Astrocyte of the cerebellum (primary cell): Measurements from ENCODE around the gene CASS4.
A peak's percentile ranks its signal among the peaks of the same experiment; 100 is the strongest.

Experiments used
- DNase-seq: peaks from one replicate; pipeline ENCODE4 v3.0.0-alpha.2; 2011; ENCODE audit warnings: low read depth
- H3K4me3 ChIP-seq: 2 replicates; pipeline ENCODE4 v1.5.1; 2011; ENCODE audit warnings: mild to moderate bottlenecking, low read depth, low read length, moderate library complexity
- CTCF ChIP-seq: IDR thresholded peaks from 2 replicates; pipeline ENCODE4 v1.5.1; 2012; ENCODE audit warnings: low read length, low read depth, moderate library complexity, mild to moderate bottlenecking; ENCODE audit errors: missing control alignments
- in situ Hi-C: cut with HindIII; loops from 2 replicates; pipeline ENCODE4 v1.10.0; 2017; ENCODE audit warnings: low sequenced_read_pairs

Gene CASS4

GRCh38 chr20:56483970-56484369 is 71.9 kb downstream of the CASS4 start:
- H3K4me3 ChIP-seq = no peak overlapping the region
- in situ Hi-C loops = no loop called here
- TF ChIP-seq CTCF = no peak
- no peak for DNase-seq

GRCh38 chr20:56487216-56487615 is 75.2 kb downstream of the CASS4 start:
- TF ChIP-seq CTCF = no peak
- in situ Hi-C loops = no loop called here

GRCh38 chr20:56488566-56488965 is 76.5 kb downstream of the CASS4 start:
- TF ChIP-seq CTCF = no peak
- in situ Hi-C loops = no loop called here
- no peak for DNase-seq
- H3K4me3 ChIP-seq = no peak overlapping the region

More at GRCh38 chr20:56487216-56487615, 75.2 kb downstream of the CASS4 start:
- H3K4me3 ChIP-seq = no peak overlapping the region
- no peak for DNase-seq

GRCh38 chr20:56501116-56501515 is 89.1 kb downstream of the CASS4 start:
- H3K4me3 ChIP-seq = no peak overlapping the region
- in situ Hi-C loops = no loop called here
- DNase-seq = no peak
- TF ChIP-seq CTCF = no peak

- in situ Hi-C loops = no loop called here
- no peak for DNase-seq
- no peak for TF ChIP-seq CTCF
- H3K4me3 ChIP-seq = no peak overlapping the region
Observed at GRCh38 chr20:56503916-56504315, 91.9 kb downstream of the CASS4 start.

- DNase-seq = no peak
- TF ChIP-seq CTCF = peak; percentile 62
- in situ Hi-C loops = no loop called here
- no peak overlapping the region for H3K4me3 ChIP-seq
Observed at GRCh38 chr20:56504373-56505005, 92.4 kb downstream of the CASS4 start.

GRCh38 chr20:56506103-56506502 is 94.0 kb downstream of the CASS4 start:
- in situ Hi-C loops = no loop called here
- no peak for DNase-seq
- TF ChIP-seq CTCF = no peak
- H3K4me3 ChIP-seq = no peak overlapping the region
